Left lobe of liver (tissue), 2 donors: ENCODE results near the gene MOB2. TPM values are rescaled to one million over a fixed set of nuclear protein-coding genes. Genes with fewer than 3 reads are reported as not detected.

Experiments used
- ATAC-seq: fragments of 200-7000 bp; cut with Tn5 transposase; one replicate; pipeline ENCODE4 v1.9.1; 2020; ENCODE audit warnings: mild to moderate bottlenecking, moderate library complexity
- DNase-seq: peaks from one replicate; pipeline ENCODE4 v3.0.0-alpha.2; 2020; ENCODE audit warnings: low spot score
- total RNA-seq: library from RNA; stranded (reverse); gene quantifications from one replicate; pipeline ENCODE4 v1.2.1, GENCODE V29; 2021
- donor health status: DM: no; HTN: no; CAD: no; lungs with moderate emphysema.
- donor health status: DM: no; HTN: yes; CAD: no.

The MOB2 gene
- total RNA-seq, 1 donor from 2014 or later = 12.6 TPM

DNA sequence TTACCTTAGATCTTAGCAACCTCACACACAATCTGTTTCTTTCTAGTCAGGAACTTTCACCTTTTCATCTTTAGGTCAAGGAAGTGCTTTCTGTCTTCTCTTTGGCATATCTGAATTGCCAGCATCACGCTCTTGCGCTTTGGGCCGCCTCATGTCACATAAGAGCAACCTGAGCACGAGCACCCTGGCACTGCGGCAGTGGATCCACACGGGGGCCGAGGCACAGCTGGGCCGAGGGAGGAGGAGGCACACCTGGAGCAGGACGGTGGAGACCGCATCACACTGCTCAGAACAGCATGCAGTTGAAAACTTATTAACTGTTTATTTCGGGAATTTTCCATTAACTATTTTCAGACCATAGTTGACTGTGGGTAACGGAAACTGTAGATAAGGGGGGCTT, 10.7 kb downstream of the MOB2 start:
- DNase-seq = no peak
- no peak for ATAC-seq

- DNase-seq (no peak), ATAC-seq (no peak)
Measured at GRCh38 chr11:1473786-1474185, 12.8 kb downstream of the MOB2 start.

DNA sequence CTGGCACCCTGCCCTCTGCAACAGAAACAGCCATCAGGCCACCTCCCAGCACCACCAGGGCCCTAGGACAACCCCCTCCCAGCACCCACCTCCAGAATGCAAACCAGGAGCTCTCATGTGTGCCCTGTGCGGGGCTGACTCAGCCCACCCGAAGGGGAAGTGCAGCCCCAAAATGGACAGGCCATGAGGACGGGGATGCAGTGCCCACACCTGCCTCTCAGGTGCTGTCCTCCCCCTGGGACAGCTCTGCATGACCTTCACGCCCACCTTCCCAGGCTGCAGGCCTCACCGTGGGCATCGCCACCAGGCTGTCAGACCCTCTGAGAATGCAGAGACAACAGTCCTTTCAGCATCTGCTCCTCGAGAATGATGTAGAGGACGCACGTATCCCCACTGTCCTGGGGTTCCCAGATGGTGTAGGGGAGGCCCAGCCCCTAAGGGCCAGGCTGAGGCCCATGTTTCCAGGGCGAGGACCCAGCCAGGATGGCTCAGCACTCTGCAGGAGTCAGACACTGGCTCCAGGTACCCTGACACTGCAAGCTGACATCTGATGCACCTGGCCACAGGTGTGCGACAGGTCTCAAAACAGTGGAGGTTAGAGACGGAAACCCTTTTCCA, 13.5 kb downstream of the MOB2 start:
- no peak for ATAC-seq
- DNase-seq = no peak

- ATAC-seq = no peak
- DNase-seq = no peak
Measured at GRCh38 chr11:1472180-1473005, 14.2 kb downstream of the MOB2 start.

DNA sequence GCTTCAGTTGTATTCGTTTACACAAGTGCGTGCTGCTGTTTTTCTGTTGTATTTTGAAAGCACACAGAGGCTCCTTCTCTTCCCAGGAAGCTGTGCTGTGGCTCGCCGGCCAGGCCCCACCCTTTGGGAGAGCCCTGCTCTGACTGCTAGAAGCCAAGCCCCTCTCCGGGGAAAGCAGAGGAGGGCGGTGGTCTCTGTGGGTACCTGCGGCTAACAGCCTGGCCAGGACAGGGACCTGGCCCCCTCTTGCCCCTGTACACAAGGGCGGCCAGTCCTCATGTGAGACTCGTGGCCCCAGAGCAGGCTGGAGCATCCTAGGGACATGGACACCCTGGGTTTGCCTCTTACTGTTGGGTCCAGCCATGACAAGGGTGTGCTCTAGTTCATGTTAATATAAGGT, 14.8 kb downstream of the MOB2 start:
- DNase-seq (no peak), ATAC-seq (no peak)

DNA sequence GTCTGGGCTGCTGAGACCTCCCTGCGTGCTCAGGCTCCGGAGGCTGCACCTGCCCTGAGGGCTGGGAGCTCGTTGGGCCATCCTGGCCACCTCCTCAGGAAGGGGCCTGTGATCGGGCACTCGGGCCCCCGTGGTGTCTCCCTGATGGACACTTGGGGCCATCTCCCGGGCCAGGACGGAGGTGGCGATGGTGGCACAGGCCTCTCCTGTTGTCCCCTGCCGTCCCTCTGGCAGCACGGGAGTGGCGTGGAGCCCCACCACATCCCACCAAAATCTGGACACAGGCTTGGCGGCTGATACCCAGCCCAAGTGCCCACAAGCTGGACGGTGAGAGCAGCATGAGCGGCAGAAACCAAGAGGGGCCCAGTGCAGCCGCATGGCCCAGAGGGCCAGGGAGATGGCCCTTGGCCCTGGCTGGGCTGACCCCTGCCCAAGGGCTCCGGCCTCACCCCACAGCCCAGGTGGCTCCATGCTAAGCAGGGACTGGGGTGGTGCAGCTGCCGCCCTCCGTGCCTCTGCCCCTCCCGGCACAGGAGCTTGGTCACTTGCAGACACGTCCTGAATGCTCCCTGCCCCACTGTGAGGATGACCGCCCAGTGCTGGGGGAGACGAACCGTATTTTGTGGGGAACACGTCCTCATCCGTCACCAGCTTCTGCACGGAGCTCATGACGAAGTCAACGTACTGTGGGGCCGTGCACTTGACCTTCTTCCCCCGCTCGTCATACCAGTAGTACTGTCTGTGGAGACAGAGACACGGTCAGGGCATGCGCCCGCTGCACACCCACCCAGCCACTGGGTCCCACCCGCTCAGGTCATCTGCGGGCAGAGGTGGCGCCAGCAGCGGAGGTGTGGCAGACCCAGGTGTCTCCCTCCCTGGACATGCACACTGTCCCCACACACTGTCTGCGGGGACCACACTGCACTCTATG, 15.6 kb downstream of the MOB2 start:
- DNase-seq = no peak
- ATAC-seq = no peak

GRCh38 chr11:1469911-1470680, 16.5 kb downstream of the MOB2 start:
- ATAC-seq (no peak), DNase-seq (no peak)

GRCh38 chr11:1469287-1469910, 17.2 kb downstream of the MOB2 start:
- ATAC-seq (no peak), DNase-seq (no peak)

DNA sequence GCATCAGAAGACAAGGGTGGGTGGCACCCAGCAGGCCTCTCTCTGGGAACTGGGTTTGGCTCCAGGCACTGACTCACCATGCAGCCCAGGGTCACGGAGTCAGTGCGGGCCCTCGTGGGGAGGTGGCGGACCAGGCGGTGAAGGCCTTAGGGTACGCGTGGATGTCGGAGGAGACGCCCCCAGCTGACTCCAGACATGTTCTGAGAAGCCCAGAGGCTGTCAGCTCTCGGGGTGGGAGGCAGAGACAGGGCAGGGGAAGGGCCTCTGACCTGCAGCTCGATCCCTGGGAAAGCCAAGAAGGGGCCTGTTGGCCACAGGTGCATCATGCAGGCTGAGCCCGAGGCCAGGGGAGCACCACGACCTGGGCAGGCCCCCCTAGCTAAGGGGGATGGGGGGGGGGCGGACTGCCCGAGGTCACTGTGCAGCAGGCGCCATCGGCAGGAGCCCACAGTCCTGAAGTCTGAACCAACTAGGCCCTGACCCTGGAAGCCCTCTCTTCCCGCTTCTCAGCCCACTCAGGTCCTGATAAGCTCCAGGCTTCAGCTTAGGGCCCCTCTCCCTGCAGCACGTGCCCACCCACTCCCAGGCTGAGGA, 18.0 kb downstream of the MOB2 start:
- no peak for DNase-seq

GRCh38 chr11:1468002-1468401, 18.6 kb downstream of the MOB2 start:
- ATAC-seq = peak; percentile 40
- DNase-seq = no peak

More for the DNA sequence above, 18.0 kb downstream of the MOB2 start:
- no peak for ATAC-seq

GRCh38 chr11:1467270-1467669, 19.3 kb downstream of the MOB2 start:
- DNase-seq (no peak), ATAC-seq (no peak)

GRCh38 chr11:1466784-1467183, 19.8 kb downstream of the MOB2 start:
- ATAC-seq (no peak), DNase-seq (no peak)

- DNase-seq (no peak), ATAC-seq (no peak)
Measured at GRCh38 chr11:1463056-1463455, 23.5 kb downstream of the MOB2 start.

DNA sequence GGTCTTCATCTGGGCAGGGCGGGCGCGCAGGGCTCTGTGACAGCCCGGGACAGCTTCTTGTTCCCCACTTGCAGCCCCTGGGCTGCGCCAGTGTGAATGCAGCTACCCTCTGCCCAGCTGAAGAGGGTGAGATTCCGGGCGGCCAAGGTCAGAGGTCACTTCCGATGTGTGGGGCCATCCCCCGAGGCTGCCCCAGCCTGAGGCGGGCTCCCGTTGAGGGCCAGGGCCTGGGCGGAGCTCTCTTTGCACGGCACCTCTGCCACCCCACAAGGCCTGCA, 23.9 kb downstream of the MOB2 start:
- DNase-seq (no peak), ATAC-seq (no peak)

GRCh38 chr11:1461826-1462697, 24.5 kb downstream of the MOB2 start:
- no peak for ATAC-seq

DNA sequence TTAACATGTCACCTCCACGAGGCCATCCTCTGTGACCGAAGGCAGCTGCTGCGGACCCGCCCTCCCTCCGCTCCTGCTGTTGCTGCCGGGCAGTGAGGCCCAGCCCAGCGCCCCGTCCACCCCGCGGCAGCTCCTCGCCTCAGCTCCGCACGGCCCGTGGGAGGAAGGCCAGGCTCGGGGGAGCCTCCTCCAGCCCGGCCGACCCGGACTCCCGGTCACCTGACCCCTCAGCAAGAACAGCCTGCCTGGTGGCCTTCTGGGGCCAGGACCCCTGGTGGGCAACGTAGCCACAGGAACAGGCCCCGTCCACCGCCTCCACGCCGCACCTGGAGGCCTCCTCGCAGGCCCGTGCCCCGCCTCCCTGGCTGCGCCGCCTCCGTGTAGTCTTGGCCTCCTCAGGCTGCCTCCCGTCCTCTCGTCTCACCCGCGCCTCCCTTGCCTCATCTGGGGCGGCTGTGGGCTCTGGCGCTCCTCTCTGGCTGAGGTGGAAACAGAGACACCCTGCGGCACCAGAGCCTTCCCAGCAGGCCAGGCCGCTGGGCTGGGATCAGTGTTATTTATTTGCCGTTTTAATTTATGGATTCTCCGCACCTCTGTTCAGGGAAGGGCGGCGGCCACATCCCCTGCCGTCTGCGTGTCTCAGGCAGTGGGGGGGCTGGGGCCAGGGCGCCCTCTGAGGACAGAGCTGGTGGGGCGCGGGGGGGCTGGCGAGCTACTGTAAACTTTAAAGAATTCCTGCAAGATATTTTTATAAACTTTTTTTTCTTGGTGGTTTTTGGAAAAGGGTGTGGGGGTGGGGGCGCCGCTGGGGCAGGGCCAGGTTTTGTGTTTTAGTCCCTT, 25.4 kb downstream of the MOB2 start:
- DNase-seq (no peak), ATAC-seq (no peak)

More at GRCh38 chr11:1461826-1462697, 24.5 kb downstream of the MOB2 start:
- DNase-seq = no peak

- DNase-seq = no peak
- peak; percentile 40 for ATAC-seq
Measured at GRCh38 chr11:1460396-1460985, 26.1 kb downstream of the MOB2 start.
